Smooth muscle cell of the brain vasculature (primary cell): ENCODE measurements around the gene GRHPR.
"Not testable (repeated sequence)": the region's sequence is repeated elsewhere in the genome, so short reads cannot be mapped to it uniquely, and the experiment has no call there.

Source experiments
- DNase-seq: peaks from one replicate; pipeline ENCODE4 v3.0.0-alpha.2; 2012; ENCODE audit warnings: low read depth, low spot score

The GRHPR gene

DNA sequence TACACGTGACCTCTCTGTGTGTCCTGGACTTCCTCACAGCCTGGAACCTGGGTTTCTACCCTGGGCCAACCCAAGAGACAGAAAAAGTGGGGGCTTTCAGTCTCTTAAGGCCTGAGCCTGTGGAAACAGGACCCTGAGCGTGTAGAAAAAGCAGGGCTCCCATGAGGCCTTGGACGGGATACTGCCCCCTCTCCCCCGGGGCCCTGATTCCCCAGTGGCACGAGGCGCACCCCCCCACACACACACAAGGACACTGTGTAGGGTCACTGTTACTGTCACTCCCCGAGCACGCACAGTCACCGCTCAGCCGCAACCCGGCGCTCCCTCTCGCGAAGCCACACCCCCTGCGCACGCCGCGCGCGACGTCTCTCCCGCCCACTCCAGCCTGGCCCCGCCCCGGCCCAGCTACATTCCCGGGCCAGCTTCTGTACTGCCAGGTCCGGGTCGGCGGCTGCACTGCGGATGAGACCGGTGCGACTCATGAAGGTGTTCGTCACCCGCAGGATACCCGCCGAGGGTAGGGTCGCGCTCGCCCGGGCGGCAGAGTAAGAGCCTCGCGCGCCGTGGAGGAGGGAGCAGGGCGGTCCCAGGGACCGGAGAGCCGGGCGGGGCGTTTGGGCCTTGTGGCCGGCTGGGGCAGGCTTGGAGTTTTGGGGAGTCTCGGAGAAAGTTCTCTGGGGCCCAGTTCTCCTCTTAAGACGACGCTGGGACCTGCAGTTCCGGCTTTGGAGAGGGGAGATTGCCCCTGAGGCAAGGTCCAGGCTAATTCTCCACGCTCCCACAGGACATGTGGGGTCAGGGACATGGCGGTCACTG, at the start of gene GRHPR:
Gene GRHPR, plus strand, starts transcription at position 408 of the 816 bp plus-strand sequence. Its CDS starts 55 bp downstream, at position 463.
- no peak for DNase-seq

DNA sequence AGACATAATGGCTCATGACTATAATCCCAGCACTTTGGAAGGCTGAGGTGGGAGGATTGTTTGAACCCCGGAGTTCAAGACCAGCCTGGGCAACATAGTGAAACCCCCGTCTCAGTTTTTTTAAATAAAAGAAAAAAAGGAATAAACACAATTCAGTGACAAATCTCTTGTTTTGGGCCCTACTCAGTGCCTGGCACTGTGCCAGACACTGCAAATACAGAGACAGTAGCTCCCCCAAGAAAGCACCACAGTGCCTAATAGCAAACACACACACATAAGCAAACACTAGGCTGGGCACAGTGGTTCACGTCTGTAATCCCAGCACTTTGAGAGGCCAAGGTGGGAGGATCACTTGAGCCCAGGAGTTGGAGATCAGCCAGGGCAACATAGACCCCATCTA, 49.7 kb upstream of the GRHPR start:
- DNase-seq = no peak

DNA sequence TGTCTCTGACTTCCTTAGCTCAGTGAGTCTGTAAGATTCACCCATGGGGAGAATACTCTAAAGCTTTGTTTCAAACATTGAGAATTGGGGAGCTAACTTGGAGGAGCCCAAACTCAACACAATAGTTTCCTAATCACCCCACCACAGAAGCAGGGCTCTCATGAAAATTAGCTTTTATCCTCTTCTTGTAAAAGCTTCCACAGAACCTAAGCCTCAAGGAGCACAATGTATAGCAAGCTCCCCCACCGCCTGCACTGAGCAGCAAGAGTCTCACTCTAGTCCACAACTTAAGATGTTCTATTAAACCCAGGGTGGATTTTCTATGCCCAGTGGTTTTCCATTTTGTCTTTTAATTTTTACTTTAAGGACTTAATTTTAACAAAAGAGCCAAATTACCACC, 48.9 kb upstream of the GRHPR start:
- DNase-seq = no peak

DNA sequence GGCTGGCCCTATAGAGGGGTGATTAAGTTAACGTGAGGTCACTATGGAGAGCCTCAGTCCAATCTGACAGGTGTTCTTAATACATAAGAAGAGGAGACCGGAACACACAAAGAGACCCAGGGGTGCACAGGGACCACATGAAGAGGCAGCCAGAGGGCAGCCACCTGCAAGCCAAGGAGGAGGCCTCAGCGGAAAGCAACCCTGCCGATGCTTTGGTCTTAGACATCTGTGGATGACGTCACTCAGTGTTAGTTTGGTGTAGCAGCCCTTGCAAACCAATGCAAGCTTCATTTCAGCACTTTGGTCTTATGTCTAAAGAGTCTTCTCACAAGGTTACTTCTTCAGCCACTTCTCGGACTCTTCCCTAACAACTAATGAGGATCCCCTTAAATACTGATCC, 47.6 kb upstream of the GRHPR start:
- DNase-seq = no peak

DNA sequence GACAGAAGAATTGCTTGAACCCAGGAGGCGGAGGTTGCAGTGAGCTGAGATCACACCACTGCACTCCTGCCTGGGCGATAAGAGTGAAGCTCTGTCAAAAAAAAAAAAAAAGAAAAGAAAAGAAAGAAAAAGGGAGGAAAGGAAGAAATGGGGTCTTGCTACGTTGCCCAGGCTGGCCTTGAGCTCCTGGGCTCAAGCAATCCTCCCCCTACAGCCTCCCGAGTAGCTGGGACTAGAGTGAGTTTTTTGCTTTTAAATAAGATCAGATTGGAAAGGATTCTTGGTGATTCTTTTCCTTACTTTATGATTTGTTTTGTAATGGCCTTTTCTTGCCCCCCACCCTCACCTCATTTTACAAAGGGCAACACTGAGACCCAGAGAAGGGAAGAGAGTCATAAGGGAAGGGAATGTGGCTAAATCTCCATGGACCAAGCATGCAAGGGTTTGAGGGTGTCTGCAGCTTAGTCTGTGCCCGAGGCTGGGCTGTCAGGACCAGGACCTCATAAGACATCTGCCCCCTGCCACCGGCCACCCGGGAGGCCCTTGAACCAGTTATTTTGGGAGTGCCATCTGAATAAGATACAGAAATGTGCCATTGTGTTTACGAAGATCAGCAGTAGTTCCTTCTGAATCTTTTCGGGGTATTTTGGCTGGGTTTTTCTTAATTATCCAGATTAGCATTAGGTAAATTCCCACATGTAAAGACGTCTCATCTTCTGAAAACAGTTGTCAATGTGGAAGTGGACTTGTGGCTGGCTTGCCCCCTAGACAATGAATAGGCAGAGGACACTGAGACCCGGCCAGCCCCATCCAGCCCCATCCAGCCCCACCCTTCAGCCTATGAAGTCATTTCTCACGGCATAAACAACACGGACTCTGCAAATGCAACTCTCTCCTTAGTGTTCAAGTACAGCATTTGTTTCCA, 44.5 kb upstream of the GRHPR start:
- no peak for DNase-seq

DNA sequence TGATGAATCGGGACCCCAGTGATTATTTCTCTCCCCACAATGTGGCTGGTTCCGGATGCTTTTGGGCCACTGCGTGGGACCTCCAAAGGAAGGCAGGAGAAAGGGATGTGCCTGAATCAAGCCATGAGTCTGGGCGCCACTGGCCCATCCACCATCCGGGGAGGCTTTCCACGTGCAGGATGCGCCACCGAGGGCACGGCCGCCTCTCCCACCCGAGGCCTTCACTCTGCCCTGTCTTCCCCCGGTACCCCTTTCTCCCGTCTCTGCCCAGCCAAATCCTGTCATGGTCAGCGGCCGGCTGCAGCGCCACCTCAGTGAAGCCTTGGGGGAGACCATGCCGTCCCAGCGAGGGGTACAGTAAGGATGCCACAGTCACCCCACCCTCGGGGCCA, 43.9 kb upstream of the GRHPR start:
- DNase-seq = no peak

DNA sequence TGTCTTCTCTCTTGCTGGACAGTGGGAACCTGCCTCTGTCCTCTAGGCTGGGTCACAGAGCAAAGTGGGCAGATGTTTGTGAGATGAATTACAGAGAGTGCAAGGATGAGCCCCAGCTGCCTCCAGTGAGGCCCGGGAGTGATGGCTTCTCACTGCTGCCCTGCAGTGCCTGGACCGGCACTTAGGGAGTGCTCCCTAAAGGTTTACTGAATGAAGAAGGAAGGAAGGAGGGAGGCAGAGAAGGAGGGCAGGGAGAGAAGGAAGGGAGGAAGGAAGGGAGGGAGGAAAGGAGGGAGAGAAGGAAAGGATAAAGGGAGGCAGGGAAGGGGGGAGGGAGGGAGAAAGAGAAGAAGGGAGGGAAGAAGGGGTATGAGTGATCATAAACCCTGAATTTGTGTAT, 42.7 kb upstream of the GRHPR start:
- no peak for DNase-seq

DNA sequence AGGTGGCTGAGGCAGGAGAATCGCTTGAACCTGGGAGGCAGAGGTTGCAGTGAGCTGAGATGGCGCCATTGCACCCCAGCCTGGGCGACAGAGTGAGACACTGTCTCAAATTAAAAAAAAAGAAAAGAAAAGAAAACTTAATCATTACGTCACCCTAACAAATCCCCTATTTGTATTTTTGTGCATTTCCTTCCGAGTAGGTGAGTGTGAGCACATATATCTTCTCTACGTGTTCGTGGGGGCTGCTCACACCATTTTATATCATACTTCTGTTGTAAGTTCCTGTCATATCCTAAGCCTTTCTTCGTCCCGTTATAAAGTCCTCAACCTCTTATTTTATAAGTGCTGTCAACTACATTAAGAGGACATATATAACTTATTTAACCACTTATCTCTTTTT, 41.9 kb upstream of the GRHPR start:
- DNase-seq = no peak

DNA sequence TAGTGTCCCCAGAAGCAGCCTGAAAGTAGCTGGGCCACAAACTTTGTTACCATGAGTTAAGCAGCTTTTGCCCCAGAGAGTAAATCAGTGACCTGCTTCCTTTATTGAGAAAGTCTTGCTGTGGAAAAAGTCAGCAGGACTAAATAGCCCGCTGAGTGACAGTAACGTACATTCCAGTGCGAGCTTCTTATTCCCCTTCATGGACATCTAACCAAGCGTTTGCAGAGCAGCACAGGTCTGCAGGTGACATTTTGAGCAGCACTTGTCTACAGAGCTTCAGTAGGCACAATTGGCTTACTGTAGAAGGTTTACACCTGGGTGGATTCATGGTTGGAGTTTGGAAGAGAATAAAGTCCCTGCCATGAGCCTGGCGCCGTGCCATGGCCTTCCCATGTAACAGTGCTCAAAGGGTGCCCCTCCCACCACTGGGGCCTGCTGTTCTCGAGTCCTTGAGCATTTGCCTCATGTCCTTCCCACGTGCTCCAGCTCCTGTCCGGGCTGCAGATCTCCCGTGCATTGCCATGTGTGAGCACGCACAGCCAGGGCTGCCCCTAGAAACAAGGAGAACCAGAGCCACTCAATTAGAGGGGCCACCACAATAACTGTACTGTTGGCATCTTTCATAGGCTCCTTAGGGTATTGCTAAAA, 41.3 kb upstream of the GRHPR start:
- no peak for DNase-seq

DNA sequence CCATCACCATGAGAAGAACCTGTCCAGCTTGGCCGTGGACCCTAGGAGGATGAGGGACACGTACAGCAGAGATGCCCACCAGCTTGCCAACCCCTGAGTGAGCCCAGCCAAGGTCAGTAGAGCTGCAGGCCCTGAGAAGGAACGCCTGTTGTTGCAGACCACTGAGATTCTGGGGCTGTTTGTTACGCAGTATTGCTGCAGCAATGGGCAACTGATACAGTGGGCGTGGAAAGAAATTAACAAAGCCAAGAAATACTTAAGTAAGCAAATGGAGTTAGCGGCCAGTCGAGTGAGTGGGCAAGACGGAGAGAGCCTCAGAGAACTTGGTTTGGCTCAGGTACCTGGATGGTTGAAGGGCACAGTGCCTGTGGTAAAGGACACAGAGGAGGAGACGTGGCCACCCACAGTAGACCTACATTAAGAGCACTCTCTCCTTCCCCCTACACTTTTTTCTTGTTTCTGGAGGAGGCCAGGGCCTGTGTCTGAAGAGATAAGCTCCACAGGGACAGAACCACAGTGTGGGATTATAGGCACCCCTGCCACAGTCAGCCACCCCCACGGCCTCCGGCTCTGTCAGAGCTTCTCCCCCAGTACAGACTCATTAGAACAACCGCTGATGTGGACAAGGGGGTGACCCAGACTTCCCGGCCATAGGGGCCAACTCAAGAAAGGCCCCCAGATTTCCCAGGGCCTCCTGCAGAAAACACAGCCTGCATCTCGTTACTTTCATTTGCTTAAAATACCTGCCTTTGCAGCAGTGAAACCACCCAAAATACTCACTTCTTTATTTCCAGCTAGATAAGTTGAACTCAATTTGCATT, 40.1 kb upstream of the GRHPR start:
- no peak for DNase-seq

DNA sequence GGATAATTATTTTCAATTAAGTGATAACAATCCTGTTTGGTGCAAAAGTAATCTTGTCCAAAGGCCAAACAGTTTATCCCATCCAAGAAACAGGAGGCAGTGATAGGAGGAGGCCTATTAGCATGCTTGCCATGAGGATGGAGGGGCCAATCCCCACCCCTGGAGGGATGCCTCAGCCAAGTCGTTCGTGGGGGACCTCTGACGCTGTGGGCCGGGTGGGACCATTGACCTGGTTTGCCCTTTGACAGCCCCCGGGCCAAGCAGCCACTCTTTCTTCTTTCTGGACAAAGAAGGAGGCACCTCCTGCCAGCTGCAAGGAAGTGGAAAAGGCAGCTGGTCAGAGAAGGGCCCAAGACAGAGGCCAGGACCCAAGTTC, 39.5 kb upstream of the GRHPR start:
- DNase-seq = no peak

DNA sequence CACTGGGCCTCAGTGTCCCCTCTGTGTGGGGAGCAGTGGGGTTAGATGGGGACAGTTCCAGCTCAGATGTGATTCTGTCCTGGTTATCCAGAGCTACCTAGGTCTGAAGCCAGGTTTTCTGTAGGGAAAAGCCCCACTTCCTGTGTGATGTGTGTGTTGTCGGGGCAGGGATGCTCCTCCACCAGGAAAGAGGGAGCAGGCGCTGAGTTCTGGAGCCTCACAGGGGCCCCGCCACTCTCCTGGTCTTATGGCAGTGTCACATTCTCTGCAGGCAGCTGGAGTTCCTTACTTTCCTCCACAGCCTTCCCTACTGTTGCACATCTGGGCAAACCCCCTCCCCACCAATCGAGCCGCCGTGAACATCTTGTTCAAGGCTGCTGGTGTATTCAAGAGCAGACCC, 39.1 kb upstream of the GRHPR start:
- DNase-seq = no peak

DNA sequence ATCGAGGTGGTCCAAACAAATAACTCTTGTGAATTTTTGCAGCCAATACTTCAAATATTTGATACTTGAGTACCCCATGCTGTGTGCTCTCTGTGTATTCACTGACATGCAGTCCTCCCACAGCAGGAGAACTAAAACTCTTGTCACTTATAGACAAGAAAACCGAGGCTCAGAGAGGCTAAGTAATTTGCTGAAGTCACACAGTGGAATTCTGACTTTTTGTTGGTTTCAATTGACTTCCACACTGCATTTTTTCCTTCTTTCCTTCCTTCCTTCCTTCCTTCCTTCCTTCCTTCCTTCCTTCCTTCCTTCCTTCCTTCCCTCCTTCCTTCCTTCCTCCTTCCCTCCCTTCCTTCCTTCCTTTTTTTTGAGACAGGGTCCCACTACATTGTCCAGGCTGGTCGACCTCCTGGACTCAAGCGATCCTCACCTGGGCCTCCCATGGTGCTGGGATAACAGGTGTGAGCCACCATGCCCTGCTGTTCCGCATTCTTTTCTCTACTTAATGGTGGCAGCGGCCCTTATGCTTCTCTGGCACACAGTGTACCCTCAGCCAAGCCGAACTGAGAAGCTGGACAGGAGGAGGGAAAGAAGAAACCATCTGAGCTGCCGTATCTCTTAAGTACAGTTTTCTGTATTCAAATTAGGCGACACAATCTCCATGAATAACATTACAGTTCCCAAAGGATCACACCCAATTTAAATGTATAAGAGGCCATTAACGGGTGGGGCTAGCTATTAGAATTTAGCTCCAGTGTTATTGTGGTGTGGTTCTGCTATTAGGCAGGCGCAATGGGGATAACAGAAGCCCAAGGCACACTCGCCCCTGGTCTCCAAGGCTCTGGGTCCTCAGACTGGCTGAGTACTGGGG, 38.4 kb upstream of the GRHPR start:
- DNase-seq = no peak

DNA sequence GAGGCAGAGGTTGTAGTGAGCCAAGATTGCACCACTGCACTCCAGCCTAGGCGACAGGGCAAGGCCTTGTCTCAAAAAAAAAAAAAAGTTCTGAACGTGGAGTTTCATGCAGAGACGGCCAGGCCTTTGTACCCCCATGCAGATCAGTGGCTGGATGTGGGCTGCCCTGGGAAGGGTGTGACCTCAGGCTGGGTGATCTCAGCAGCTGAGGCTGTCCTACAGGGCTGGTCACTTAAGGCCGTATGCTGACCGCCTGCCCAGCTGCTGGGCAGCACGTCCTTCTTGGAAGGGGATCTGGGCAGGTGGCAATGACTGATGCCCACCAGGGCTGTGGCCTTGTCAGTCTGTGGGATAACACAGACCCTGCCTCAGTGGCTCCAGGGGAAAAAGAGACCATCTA, 37.2 kb upstream of the GRHPR start:
- DNase-seq = no peak

DNA sequence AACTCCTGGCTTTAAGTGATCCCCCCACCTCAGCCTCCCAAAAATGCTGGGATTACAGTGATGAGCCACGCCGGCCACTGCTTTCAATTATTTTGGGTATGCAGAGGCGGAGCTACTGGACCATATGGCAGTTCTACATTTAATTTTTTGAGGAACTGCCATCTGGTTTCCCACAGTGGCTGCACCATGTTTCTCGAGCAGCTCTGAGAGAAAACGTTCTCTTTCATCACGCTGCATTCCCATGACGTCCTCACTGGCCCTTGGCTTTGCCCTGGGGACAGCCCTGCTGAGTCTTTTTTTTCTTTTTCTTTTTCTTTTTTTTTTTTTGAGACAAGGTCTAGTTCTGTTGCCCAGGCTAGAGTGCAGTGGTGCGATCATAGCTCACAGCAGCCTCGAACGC, 35.5 kb upstream of the GRHPR start:
- DNase-seq = no peak

DNA sequence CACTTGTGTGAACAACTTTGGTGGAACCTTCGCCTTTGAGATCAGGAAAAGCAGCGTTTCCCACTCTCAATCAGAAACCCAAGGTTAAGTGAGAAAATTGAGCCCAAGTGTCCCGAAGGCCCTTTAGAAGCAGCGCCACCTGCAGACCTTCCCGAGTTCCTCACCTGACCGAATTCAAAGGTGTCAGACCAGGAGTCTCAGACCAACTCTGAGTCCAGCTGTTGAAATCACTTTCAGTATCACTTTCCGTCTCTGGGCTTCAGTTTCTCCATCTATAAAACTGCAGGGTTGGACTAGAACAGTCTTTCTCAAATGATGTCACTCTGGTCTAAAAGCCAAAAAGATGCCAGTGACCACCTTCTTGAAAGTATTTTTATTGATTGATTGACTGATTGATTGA, 31.7 kb upstream of the GRHPR start:
- no peak for DNase-seq

DNA sequence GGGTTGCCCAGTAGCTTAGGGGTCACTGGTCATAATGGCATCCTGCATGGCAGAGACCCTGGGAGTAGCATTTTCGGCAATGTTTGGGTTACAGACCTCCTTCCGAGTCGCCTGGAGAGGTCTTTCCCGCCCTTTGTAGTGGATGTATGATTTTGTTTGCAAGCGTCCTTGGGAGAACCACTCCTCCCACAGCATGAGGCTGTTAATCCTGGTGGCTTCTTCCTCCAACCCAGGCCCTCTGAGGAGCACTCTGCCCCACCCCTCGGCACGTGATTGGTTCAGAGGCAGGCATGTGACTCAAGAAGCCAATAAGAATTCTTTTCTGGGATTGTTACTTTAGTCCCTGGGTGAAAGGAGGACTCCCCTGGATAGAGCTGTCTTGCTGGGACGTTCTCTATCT, 30.2 kb upstream of the GRHPR start:
- no peak for DNase-seq

DNA sequence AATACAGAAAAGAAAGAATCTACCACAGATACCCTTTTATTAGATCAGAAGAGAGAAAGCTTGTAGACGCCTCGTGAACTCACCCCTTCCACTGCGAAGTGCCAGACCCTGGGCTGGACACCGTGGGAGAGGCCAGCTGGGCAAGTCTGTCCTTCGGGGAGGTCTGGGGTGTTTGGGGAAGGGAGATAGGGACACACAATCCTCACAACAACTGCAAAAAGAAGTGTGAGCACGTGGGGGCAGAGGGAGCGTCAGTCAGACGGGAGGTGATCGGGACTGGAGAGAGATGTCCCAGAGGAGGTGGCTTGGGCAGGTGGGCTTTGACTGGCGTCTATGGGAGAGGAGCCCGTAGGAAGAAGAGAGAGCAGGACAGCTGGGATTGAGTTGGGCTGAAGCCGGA, 27.3 kb upstream of the GRHPR start:
- DNase-seq = no peak

DNA sequence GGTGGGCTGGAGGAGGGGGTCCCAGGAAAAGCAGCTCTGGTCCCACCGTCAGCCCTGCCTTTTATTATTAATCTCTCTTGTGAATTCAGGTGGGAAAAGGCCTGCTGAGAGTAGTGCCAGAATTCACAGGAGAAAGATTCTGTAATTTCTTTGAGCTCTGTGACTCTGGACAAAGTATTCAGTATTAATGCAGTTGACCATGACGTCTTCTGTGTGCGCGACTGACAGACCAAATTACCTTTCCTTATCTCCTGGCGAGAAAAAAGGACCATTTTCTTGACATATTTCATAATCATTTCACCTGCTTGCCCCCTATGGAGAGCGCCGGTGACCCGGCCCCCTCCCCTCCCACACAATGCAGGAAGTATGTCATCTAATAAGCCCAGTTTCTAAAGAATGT, 26.8 kb upstream of the GRHPR start:
- DNase-seq = no peak

DNA sequence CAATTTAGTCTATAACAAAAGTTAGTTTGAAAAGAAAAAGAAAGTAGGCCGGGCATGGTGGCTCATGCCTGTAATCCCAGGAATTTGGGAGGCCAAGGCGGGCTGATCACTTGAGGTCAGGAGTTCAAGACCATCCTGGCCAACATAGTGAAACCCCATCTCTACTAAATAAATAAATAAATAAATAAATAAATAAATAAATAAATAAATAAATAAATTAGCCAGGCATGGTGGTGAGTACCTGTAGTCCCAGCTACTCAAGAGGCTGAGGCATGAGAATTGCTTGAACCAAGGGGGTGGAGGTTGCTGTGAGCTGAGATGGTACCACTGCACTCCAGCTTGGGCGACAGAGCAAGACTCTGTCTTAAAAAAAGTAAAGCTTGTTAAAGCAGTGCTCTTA, 24.5 kb upstream of the GRHPR start:
- not testable (repeated sequence) for DNase-seq
